IPS DF 6.9 (cell line): ENCODE data around the gene BOD1L1.

ENCODE experiments used
- DNase-seq: peaks from one replicate; pipeline ENCODE4 v3.0.0-alpha.2; 2013; ENCODE audit warnings: low read depth, low spot score
- H3K27ac ChIP-seq: one replicate; pipeline ENCODE4 v1.5.1; 2013; ENCODE audit warnings: low read length, control low read depth
- H3K27me3 ChIP-seq: 2 replicates; pipeline ENCODE4 v1.6.1; 2013; ENCODE audit warnings: mild to moderate bottlenecking, low read length; ENCODE audit not compliant: control insufficient read depth, insufficient read depth
- H3K36me3 ChIP-seq: 2 replicates; pipeline ENCODE4 v1.6.1; 2013; ENCODE audit warnings: low read length; ENCODE audit not compliant: control insufficient read depth, insufficient read depth
- H3K4me1 ChIP-seq: 2 replicates; pipeline ENCODE4 v1.6.1; 2013; ENCODE audit warnings: low read length; ENCODE audit not compliant: control insufficient read depth, insufficient read depth
- H3K4me3 ChIP-seq: 2 replicates; pipeline ENCODE4 v1.5.1; 2013; ENCODE audit warnings: mild to moderate bottlenecking, low read length
- H3K9me3 ChIP-seq: 2 replicates; pipeline ENCODE4 v1.6.1; 2013; ENCODE audit warnings: low read length, inconsistent platforms; ENCODE audit not compliant: control insufficient read depth, insufficient read depth
- WGBS: extraction: QIAGEN DNeasy Blood & Tissue Kit; methylation state at CpG from one replicate; pipeline ENCODE4 v1.1.7; 2013; ENCODE audit warnings: mixed read lengths, missing lambda C conversion rate; ENCODE audit not compliant: insufficient read length, insufficient coverage; 5-methylcytosine and 5-hydroxymethylcytosine counted together

BOD1L1 gene

GRCh38 chr4:13559413-13559812 lies 68.1 kb downstream of the BOD1L1 start:
- H3K4me1 ChIP-seq = no peaks in the 10 kb centered on the region
- no CpG with 5 or more reads among the region's 2 CpGs for WGBS
- H3K4me3 ChIP-seq = no peak overlapping the region
- no peak for DNase-seq
- H3K27me3 ChIP-seq = no peaks in the 10 kb centered on the region
- H3K9me3 ChIP-seq = no peaks in the 10 kb centered on the region
- H3K27ac ChIP-seq = no peak overlapping the region
- H3K36me3 ChIP-seq = no peaks in the 10 kb centered on the region

GRCh38 chr4:13558881-13559280 lies 68.6 kb downstream of the BOD1L1 start:
- no CpG with 5 or more reads among the region's 1 CpG for WGBS
- H3K36me3 ChIP-seq = no peaks in the 10 kb centered on the region

GRCh38 chr4:13555325-13555724 lies 72.2 kb downstream of the BOD1L1 start:
- Histone ChIP-seq H3K27ac (no peak overlapping the region), H3K4me1 (no peaks in the 10 kb centered on the region), H3K36me3 (no peaks in the 10 kb centered on the region), H3K27me3 (peaks cover 1% of the 10 kb centered on the region; the same call in 1 of the 2 replicates), H3K4me3 (no peak overlapping the region), H3K9me3 (no peaks in the 10 kb centered on the region)
- WGBS = no CpG with 5 or more reads among the region's 2 CpGs
- no peak for DNase-seq

More at GRCh38 chr4:13558881-13559280, 68.6 kb downstream of the BOD1L1 start:
- Histone ChIP-seq H3K4me3 (no peak overlapping the region), H3K27ac (no peak overlapping the region), H3K27me3 (no peaks in the 10 kb centered on the region), H3K9me3 (no peaks in the 10 kb centered on the region), H3K4me1 (no peaks in the 10 kb centered on the region)
- DNase-seq = no peak

- no peak overlapping the region for H3K4me3 ChIP-seq
- peaks cover under 1% of the 10 kb centered on the region; the same call in 1 of the 2 replicates for H3K4me1 ChIP-seq
- peaks cover 9% of the 10 kb centered on the region; the same call in 1 of the 2 replicates for H3K27me3 ChIP-seq
- no peak overlapping the region for H3K27ac ChIP-seq
- DNase-seq = no peak
- H3K36me3 ChIP-seq = no peaks in the 10 kb centered on the region
- no CpG with 5 or more reads among the region's 1 CpG for WGBS
- H3K9me3 ChIP-seq = no peaks in the 10 kb centered on the region
Observed at GRCh38 chr4:13553081-13553480, 74.4 kb downstream of the BOD1L1 start.

- DNase-seq = no peak
- Histone ChIP-seq H3K4me3 (peak overlapping the region; percentile 26; the same call in 1 of the 2 replicates), H3K4me1 (peaks cover 1% of the 10 kb centered on the region), H3K27ac (no peak overlapping the region), H3K9me3 (no peaks in the 10 kb centered on the region), H3K27me3 (peaks cover 28% of the 10 kb centered on the region), H3K36me3 (no peaks in the 10 kb centered on the region)
- no CpG with 5 or more reads among the region's 21 CpGs for WGBS
Observed at GRCh38 chr4:13548984-13549546, 78.5 kb downstream of the BOD1L1 start.

GRCh38 chr4:13548059-13548983 lies 79.2 kb downstream of the BOD1L1 start:
- H3K4me1 ChIP-seq = peaks cover 5% of the 10 kb centered on the region
- H3K27ac ChIP-seq = no peak overlapping the region
- no CpG with 5 or more reads among the region's 35 CpGs for WGBS
- no peaks in the 10 kb centered on the region for H3K9me3 ChIP-seq
- H3K4me3 ChIP-seq = peak overlapping the region; percentile 60; the same call in 1 of the 2 replicates
- no peak for DNase-seq
- no peaks in the 10 kb centered on the region for H3K36me3 ChIP-seq
- H3K27me3 ChIP-seq = peaks cover 35% of the 10 kb centered on the region

GRCh38 chr4:13547485-13548041 lies 80.0 kb downstream of the BOD1L1 start:
- Histone ChIP-seq H3K27me3 (peaks cover 41% of the 10 kb centered on the region), H3K9me3 (no peaks in the 10 kb centered on the region), H3K27ac (no peak overlapping the region), H3K36me3 (no peaks in the 10 kb centered on the region), H3K4me1 (peaks cover 8% of the 10 kb centered on the region), H3K4me3 (peak overlapping the region; percentile 60; the same call in 1 of the 2 replicates)
- no CpG with 5 or more reads among the region's 56 CpGs for WGBS
- no peak for DNase-seq

GRCh38 chr4:13546941-13547484 lies 80.5 kb downstream of the BOD1L1 start:
- no peak for DNase-seq
- H3K27me3 ChIP-seq = peaks cover 47% of the 10 kb centered on the region
- H3K4me1 ChIP-seq = peaks cover 11% of the 10 kb centered on the region
- no CpG with 5 or more reads among the region's 54 CpGs for WGBS
- H3K4me3 ChIP-seq = peak overlapping the region; percentile 60; the same call in 1 of the 2 replicates
- no peaks in the 10 kb centered on the region for H3K9me3 ChIP-seq
- H3K36me3 ChIP-seq = no peaks in the 10 kb centered on the region
- no peak overlapping the region for H3K27ac ChIP-seq

GRCh38 chr4:13546142-13546940 lies 81.2 kb downstream of the BOD1L1 start:
- no peak for DNase-seq
- Histone ChIP-seq H3K36me3 (no peaks in the 10 kb centered on the region), H3K9me3 (no peaks in the 10 kb centered on the region), H3K4me1 (peaks cover 11% of the 10 kb centered on the region), H3K27ac (no peak overlapping the region), H3K27me3 (peaks cover 54% of the 10 kb centered on the region), H3K4me3 (peak overlapping the region; percentile 60; the same call in 1 of the 2 replicates)
- WGBS = no CpG with 5 or more reads among the region's 18 CpGs
